HG03442 (cell line): ENCODE measurements around the gene JAZF1.

Experiments
- ATAC-seq: cut with Tn5 transposase; IDR thresholded peaks from one replicate; pipeline ENCODE4 v1.9.1; 2021; ENCODE audit warnings: mild to moderate bottlenecking, moderate library complexity; ENCODE audit not compliant: unreplicated experiment

JAZF1 gene

DNA sequence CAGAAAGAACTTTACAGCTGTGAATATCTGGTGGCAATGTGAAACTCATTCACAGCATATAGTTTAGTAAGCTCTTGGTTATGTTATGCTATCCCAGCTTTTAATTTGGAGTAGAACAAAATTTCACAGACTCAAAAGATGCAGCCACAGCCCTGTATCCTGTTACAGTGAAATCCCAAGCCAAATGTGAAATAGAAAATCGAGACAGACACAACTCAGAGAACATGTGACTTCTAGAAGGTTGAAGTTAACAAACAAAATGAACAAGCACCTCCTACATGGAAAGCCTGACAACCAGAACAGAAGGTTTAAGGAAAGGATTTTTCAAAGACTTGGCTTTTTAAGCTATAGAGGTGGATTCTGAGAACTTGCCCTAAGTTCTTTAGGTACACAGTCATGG is 39.6 kb downstream of the JAZF1 start:
- ATAC-seq, result no peak

- no peak for ATAC-seq
These were observed 41.8 kb downstream of the JAZF1 start for GRCh38 chr7:28138837-28139236.

GRCh38 chr7:28137463-28137862 is 43.1 kb downstream of the JAZF1 start:
- no peak for ATAC-seq

DNA sequence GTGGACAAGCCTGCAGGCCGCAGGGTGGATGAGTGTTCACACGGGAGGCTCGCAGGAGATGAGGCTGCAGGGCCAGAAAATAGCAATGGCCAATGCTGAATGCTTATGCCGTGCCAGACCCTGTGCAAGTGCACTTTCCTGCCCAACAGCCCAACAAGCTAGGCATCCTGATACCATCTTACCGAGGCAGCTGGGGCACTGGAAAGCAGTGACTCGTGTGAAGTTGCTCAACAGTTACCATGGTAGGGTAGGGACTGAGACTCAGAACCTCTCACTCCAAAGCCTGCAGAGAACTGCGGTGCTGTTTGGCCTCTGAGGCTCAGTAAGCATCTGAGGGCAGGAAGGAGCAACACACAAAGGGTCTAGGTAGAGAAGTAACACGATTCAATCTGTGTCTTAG is 43.7 kb downstream of the JAZF1 start:
- no peak for ATAC-seq

DNA sequence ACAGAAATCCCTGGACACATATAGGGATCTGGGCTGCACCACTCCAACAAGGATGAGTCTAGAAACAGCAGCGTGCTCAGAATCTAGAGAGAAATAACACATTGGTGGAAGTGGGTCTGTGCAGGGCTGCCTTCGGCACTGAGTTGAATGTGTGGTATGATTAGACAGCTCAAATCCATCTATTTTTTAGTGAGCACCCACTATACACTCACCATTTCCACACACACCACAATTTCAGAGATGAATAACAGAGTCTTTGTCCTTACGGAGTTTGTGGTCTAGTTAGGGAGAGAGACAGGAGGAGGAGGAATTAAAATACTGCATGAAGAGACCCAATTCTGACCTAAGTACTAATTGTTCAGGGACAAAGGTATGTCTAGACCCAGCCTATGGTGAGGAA is 44.2 kb downstream of the JAZF1 start:
- no peak for ATAC-seq

GRCh38 chr7:28135760-28136159 is 44.8 kb downstream of the JAZF1 start:
- ATAC-seq, result no peak

DNA sequence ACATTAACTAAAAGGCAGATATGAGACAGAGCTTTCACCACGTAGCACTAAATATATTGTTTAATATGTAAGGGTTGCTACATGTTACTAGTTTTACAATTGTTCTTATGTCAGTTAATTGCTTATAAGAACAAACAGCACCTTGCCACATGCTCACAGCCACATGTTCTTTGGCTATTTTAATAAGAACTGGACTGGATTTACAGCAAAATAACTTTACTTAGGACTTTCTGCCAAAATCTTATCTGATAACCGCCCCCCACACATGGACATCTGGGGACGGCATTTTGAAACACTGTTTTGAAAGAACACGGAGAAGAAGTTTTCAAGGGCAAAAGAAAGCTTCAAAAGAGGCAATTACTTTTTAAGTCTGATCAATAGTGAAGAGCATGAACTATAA is 45.3 kb downstream of the JAZF1 start:
- no peak for ATAC-seq

DNA sequence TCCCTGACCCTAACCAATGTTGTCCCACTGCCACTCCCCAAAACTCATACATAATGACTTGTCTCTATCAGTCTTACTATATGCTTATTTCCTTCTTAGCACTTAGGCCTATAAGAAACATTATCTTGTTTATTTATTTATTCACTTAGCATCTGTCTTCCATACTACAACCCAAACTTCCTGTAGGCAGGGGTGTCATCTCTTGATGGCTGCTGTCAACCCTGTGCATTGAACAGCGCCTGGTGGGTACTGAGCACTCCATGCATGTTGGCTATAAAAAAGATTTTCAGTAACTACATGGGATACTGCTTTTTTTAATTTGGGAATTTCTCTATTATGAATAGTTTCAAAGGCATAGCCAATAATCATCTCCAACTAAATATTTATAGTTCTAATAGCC is 46.7 kb downstream of the JAZF1 start:
- ATAC-seq, result no peak

- no peak for ATAC-seq
These were observed 47.4 kb downstream of the JAZF1 start for GRCh38 chr7:28132959-28133870.

DNA sequence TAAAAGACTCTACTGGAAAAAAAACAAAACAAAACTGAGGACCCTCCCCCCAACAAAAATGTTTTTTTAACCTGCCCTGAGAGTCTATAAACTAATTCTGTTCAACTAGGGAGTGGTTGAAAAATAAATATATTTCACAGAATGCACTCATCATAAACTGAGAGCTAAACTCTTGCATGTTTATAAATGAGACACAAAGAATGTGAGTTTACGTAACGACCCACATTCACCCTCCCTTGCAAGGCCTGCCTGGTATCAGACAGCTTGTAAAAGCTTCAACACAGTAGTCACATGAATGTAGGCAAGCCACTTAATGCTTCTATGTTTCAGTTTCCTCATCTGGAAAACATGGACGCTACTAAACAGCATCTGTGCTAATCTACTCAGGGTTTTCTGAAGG is 50.3 kb downstream of the JAZF1 start:
- no peak for ATAC-seq

DNA sequence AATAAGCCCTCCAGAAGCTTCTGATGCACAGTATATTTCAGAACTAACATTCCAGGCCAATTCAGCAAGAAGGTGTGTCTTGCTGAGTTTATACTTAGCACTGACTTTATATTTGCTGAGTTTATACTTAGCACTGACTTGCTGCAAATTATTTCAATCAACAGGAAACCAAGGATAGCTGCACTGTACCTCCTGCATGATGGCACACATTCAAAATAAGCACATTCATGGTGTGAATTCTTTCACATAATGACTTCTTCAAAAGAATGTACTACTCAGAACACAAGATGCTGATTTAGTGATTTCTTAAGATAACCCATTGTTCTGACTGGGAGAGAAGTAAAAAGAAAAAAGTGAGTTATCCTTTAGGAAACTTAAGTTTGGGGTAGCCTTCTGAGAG is 52.0 kb downstream of the JAZF1 start:
- no peak for ATAC-seq

- no peak for ATAC-seq
These were observed 54.1 kb downstream of the JAZF1 start for GRCh38 chr7:28126410-28127041.

- ATAC-seq, result no peak
These were observed 54.9 kb downstream of the JAZF1 start for GRCh38 chr7:28125431-28126409.

DNA sequence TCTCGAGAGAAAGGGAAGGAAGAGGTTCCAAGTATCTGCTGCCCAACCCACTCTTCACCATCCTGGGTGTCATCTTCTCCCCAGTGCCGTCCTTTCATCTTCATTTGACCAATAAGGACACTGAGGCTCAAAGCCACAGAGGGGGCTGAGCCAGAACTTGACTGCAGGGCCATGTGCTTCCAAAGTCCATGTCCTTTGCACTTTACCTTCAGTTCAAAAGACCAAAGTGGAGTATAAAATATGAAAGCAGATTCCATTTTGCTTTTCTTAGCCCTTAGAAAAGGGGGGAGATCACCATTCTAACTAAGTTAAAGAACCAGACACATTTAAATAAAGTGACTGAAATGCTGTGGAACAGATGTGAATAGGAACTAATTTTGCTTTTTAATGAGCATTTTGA is 56.2 kb downstream of the JAZF1 start:
- no peak for ATAC-seq

GRCh38 chr7:28123752-28124151 is 56.8 kb downstream of the JAZF1 start:
- no peak for ATAC-seq

GRCh38 chr7:28121496-28121895 is 59.1 kb downstream of the JAZF1 start:
- no peak for ATAC-seq

- ATAC-seq, result no peak
These were observed 64.6 kb downstream of the JAZF1 start for GRCh38 chr7:28116041-28116440.

GRCh38 chr7:28115261-28115660 is 65.3 kb downstream of the JAZF1 start:
- ATAC-seq, result no peak

- no peak for ATAC-seq
These were observed 66.5 kb downstream of the JAZF1 start for GRCh38 chr7:28114056-28114455.

DNA sequence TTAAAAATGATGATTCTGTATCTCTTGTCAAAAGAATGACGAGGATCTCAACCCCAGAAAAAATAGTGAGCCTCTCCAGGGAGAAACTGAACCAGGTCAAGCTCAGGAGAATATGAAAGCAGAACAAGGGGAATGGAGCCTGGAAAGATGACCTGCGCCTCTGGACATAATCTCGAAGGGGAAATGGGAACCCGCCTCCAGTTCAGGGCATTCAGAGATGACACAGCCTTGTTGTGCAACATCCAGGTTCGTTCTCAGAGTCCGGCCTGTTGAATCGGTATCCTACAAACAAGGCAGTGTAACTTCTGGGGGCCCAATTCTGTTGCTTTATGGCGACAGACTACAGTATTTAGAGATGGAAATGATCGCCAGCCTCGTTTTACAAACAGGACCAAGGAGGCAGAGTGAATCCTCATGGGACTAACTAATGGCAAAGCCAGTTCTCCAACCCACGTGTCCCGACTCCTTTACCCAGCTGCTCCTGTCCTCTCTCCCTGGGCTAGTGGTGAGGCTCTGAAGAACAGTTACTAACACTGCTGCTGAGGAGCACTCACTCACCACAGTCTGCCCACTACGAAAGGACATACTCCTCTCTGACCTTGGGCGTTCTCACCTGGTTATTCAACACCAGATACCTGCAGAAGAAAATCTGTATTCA is 67.6 kb downstream of the JAZF1 start:
- ATAC-seq, result no peak

DNA sequence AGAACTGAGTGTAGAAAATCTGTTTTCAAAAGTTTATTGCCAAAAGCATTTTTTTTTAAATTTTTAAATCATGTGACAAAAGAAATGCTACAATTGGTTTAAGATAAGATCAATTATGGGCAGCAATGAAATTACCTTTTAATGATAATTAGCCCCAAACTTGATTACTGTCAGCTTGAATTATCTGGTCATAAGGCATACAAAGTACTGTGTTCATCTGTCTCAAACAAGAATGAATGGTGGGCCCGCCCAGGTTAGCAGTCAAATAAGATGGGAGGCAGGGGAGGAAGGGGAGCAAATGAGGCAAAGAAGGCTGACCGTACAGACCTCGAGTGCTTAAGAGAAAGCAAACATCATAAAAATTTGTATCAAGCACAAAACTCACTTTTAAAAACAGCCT is 68.1 kb downstream of the JAZF1 start:
- no peak for ATAC-seq
